Fibroblast of lung (primary cell): Measurements from ENCODE around the gene PDE2A.

Source experiments
- EZH2 ChIP-seq: IDR thresholded peaks from 2 replicates; pipeline ENCODE4 v1.5.1; 2012; ENCODE audit warnings: low read length, control low read depth, mild to moderate bottlenecking; ENCODE audit errors: missing control alignments
- TF ChIP-seq, protein P1 (sequence below), 2 donors: IDR thresholded peaks in 1 of 2; conservative IDR thresholded peaks in 1 of 2; 1 replicate in 1 of 2; 2 replicates in 1 of 2; pipeline ENCODE4 v1.5.1; 2011 to 2012; ENCODE audit warnings: low read length in 2 of 2, control low read depth in 1 of 2, inconsistent platforms in 1 of 2, low read depth in 1 of 2, mild to moderate bottlenecking in 1 of 2

DNA sequence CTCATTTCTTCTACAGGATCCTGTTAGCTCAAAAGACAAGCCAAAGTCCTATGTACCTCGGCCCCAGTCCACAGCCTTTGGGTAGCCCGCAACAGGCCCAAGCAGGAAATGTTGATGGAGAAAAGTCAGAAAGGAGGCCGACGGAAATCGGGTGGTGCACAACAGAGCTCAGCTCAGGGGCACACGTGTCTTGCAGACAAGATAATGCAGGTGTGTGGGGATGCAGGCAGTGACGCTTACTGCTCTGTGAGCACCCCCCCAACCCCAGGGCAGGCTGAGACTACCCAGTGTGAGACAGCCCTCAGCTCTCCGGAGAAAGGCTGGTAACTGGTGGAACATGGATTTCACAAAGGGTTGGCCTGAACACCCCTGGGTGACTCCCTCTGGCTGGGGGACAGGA, 4.3 kb upstream of the PDE2A start:
- TF ChIP-seq, protein P1, sequence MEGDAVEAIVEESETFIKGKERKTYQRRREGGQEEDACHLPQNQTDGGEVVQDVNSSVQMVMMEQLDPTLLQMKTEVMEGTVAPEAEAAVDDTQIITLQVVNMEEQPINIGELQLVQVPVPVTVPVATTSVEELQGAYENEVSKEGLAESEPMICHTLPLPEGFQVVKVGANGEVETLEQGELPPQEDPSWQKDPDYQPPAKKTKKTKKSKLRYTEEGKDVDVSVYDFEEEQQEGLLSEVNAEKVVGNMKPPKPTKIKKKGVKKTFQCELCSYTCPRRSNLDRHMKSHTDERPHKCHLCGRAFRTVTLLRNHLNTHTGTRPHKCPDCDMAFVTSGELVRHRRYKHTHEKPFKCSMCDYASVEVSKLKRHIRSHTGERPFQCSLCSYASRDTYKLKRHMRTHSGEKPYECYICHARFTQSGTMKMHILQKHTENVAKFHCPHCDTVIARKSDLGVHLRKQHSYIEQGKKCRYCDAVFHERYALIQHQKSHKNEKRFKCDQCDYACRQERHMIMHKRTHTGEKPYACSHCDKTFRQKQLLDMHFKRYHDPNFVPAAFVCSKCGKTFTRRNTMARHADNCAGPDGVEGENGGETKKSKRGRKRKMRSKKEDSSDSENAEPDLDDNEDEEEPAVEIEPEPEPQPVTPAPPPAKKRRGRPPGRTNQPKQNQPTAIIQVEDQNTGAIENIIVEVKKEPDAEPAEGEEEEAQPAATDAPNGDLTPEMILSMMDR (conservative IDR thresholded peaks at IDR 0.05 in 1 of 2, IDR thresholded peaks at IDR 0.05 in 1 of 2; ENCODE audit: low read depth in 1 of 2, low read length in 2 of 2) = no peak
- no peak for TF ChIP-seq EZH2
